Measurements from ENCODE around the gene PRPF19.

Gene PRPF19

GRCh38 chr11:60944490-60945294 is 38.3 kb upstream of the PRPF19 start:
- no peak for TF ChIP-seq POLR2A (IDR thresholded peaks at IDR 0.05; ENCODE audit: low read depth, low read length)
- DNase-seq (ENCODE audit: insufficient read length, low spot score) (no peak), FAIRE-seq (no peak)

GRCh38 chr11:60942970-60943565 is 36.7 kb upstream of the PRPF19 start:
- TF ChIP-seq POLR2A (IDR thresholded peaks at IDR 0.05; ENCODE audit: low read depth, low read length) = no peak
- DNase-seq (ENCODE audit: insufficient read length, low spot score) = no peak
- FAIRE-seq = no peak

- no peak for FAIRE-seq
- no peak for DNase-seq (ENCODE audit: insufficient read length, low spot score)
- no peak for TF ChIP-seq POLR2A (IDR thresholded peaks at IDR 0.05; ENCODE audit: low read depth, low read length)
Observed at GRCh38 chr11:60942219-60942618, 35.8 kb upstream of the PRPF19 start.

DNA sequence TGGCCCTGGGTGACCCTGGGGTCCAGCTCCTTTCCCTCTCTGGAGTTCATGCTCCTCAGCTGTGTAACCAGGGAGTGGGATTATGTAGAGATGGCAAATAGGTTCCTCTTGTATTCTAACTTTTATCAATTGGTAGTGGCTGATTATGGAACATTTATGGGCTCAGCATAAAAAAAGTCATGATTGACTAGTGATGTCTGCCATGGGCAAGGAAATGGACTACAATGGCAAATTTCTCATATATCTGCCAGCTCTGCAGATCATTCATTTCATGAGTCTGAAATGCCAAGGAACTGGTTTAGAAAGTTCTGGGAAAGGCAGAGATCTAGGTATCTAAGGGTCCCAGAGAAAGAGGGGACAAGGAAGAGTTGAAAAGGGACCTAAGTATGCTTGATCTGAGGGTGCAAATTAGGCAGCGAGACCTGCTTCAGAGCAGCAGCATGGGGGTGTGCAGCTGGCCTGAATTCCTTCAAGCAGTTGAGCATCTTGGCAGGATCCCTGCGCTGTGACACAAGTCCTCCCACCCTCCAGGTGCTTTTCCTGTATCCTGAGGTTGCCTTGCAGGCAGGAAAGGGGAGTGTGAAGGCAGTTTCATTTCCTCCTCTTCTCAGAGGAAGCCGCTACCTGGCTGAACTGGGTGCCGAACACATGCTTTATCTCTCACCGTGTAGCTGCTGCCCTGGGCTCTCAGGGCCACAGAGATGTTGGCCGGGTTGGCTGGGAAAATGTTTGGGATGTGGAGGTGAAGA is 35.2 kb upstream of the PRPF19 start:
- DNase-seq (ENCODE audit: insufficient read length, low spot score) (no peak), FAIRE-seq (no peak)
- no peak for TF ChIP-seq POLR2A (IDR thresholded peaks at IDR 0.05; ENCODE audit: low read depth, low read length)

GRCh38 chr11:60939855-60940254 is 33.5 kb upstream of the PRPF19 start:
- DNase-seq (ENCODE audit: insufficient read length, low spot score) = no peak
- no peak for FAIRE-seq
- TF ChIP-seq POLR2A (IDR thresholded peaks at IDR 0.05; ENCODE audit: low read depth, low read length) = no peak

DNA sequence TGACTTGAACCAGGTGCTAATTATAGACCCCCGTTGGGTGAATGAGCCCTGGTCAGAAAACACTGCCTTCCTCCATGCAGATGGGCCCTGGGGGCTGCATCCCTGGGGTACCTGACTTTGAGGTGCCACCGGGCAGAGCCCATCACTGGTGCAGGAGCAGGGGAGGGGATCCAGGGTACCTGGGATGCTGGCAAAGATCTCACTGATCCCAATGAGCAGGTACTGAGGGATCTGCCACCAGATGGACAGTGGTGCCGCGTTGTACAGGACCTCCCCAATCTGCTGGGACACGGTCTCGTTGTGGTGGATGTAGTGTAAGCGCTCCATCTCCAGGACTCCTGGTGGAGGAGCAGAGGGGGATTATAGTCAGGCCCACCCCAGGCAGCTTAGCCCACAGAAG is 32.9 kb upstream of the PRPF19 start:
- FAIRE-seq = no peak
- TF ChIP-seq POLR2A (IDR thresholded peaks at IDR 0.05; ENCODE audit: low read depth, low read length) = no peak
- DNase-seq (ENCODE audit: insufficient read length, low spot score) = no peak

DNA sequence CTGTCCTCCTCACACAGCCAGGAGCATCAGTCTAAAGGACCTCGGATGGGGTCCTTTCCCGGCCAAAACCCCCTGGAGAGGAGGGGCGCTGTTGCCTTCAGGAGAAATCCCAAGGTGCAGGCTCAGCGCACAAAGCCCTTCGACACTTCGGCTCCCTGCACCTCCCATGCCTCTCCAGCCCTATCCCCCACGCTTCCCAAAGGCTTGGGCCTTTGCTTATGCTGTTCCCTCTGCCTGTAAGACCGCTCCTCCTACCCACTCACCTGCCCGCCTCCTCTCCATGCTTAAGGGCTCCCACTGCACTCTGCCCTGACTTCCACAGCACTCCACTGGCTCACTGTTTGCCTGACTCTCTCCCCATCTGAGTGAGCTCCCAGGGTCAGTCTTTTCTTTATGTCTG is 32.1 kb upstream of the PRPF19 start:
- no peak for DNase-seq (ENCODE audit: insufficient read length, low spot score)
- FAIRE-seq = no peak
- no peak for TF ChIP-seq POLR2A (IDR thresholded peaks at IDR 0.05; ENCODE audit: low read depth, low read length)

GRCh38 chr11:60937811-60938210 is 31.4 kb upstream of the PRPF19 start:
- no peak for FAIRE-seq
- no peak for TF ChIP-seq POLR2A (IDR thresholded peaks at IDR 0.05; ENCODE audit: low read depth, low read length)
- no peak for DNase-seq (ENCODE audit: insufficient read length, low spot score)

DNA sequence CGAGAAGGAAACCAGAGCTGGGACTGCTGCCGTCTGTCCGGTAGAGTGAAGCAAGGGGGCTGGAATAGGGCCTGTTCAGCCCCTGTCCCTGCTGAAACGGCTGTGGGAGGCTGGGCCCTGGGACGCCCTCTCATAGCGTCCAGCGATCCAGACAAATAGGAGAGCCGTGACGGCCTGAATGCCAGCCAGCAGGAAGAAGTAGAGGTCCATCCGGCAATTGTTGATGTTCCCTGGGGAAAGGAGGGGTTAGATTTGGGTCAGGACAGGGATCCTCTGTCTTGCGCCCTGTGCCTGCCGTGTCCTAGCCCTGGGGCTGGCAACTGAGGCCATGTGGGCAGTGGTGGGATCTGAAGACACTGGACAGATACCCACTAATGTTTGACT is 30.8 kb upstream of the PRPF19 start:
- no peak for FAIRE-seq
- no peak for DNase-seq (ENCODE audit: insufficient read length, low spot score)
- no peak for TF ChIP-seq POLR2A (IDR thresholded peaks at IDR 0.05; ENCODE audit: low read depth, low read length)

DNA sequence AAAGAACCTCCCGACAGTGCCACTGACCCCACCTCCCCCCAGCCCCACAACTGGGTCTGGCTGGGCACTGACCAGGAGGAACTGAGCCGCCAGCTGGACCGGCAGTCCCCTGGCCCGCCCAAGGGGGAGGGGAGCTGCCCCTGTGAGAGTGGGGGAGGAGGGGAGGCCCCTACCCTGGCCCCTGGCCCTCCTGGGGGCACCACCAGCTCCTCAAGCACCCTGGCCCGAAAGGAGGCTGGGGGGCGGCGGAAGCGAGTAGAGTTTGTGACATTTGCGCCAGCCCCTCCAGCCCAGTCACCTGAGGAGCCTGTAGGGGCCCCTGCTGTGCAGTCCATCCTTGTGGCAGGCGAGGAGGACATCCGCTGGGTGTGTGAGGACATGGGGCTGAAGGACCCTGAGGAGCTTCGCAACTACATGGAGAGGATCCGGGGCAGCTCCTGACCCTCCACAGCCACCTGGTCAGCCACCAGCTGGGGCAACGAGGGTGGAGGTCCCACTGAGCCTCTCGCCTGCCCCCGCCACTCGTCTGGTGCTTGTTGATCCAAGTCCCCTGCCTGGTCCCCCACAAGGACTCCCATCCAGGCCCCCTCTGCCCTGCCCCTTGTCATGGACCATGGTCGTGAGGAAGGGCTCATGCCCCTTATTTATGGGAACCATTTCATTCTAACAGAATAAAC is 30.2 kb upstream of the PRPF19 start:
- DNase-seq (ENCODE audit: insufficient read length, low spot score) = no peak
- FAIRE-seq = no peak
- TF ChIP-seq POLR2A (IDR thresholded peaks at IDR 0.05; ENCODE audit: low read depth, low read length) = no peak

DNA sequence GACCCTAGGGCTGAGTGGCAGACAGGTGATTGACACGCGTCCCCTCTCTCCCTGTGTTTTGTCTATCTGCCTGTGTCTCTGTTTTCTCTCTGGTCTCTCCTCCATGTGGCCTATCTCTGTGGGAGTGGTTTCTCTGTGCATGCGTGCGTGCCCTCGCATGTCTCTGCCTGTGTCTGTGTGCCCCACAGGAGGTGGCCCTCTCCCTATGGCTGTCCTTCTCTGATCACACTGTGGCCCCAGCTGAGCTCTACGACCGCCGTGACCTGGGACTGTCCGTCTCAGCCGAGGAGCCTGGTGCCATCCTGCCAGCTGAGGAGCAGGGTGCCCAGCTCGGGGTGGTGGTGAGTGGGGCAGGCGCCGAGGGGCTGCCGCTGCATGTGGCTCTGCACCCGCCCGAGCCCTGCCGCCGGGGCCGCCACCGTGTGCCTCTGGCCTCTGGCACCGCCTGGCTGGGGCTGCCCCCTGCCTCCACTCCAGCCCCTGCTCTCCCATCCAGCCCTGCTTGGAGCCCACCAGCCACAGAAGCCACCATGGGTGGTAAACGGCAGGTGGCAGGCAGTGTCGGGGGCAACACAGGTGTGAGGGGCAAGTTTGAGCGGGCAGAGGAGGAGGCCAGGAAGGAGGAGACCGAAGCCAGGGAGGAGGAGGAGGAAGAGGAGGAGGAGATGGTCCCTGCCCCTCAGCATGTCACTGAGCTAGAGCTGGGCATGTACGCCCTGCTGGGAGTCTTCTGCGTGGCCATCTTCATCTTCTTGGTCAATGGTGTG is 29.5 kb upstream of the PRPF19 start:
- no peak for DNase-seq (ENCODE audit: insufficient read length, low spot score)
- no peak for TF ChIP-seq POLR2A (IDR thresholded peaks at IDR 0.05; ENCODE audit: low read depth, low read length)
- FAIRE-seq = no peak

GRCh38 chr11:60934790-60935605 is 28.6 kb upstream of the PRPF19 start:
- DNase-seq (ENCODE audit: insufficient read length, low spot score) (no peak), FAIRE-seq (no peak)
- no peak for TF ChIP-seq POLR2A (IDR thresholded peaks at IDR 0.05; ENCODE audit: low read depth, low read length)
